IMR-90 (cell line): ENCODE measurements around the gene ACYP2. TPM values are rescaled to one million over a fixed set of nuclear protein-coding genes. Genes with fewer than 3 reads are reported as not detected.

ENCODE experiments used
- ATAC-seq: fragments of 200-7000 bp; cut with Tn5 transposase; 2 replicates; pipeline ENCODE4 v1.9.1; 2020; ENCODE audit warnings: low read depth, mild to moderate bottlenecking, moderate library complexity
- BruUV-seq: library from RNA; stranded (reverse); fragments of 400-500 nt; replicated peaks from 2 replicates; lab custom pipeline; 2021; lab: Mats Ljungman, UMichigan
- CTCF ChIA-PET: fragments of 300-600 bp; formaldehyde crosslinking; extraction: SDS; loops from one replicate; lab custom pipeline; 2021; ENCODE audit warnings: antibody characterized with exemption; lab: Yijun Ruan, JAX
- POLR2A ChIA-PET: fragments of 300-600 bp; sonication (Branson Sonifier 250); formaldehyde crosslinking; loops from one replicate; lab custom pipeline; 2022; ENCODE audit warnings: antibody characterized with exemption; ENCODE audit not compliant: unreplicated experiment; lab: Charles Lee
- DNase-seq: peaks from one replicate; pipeline ENCODE4 v3.0.0; 2013
- H2AFZ ChIP-seq: replicated peaks from 2 replicates; pipeline ENCODE3; 2013; ENCODE audit warnings: low read length, mild to moderate bottlenecking; ENCODE audit not compliant: poor library complexity
- H2AK5ac ChIP-seq: 2 replicates; pipeline ENCODE4 v1.6.1; 2013; ENCODE audit warnings: low read depth, low read length, inconsistent platforms
- H2AK9ac ChIP-seq: replicated peaks from 2 replicates; pipeline ENCODE3; 2013; ENCODE audit warnings: mild to moderate bottlenecking, low read depth, low read length, moderate library complexity; ENCODE audit not compliant: poor library complexity
- H2BK120ac ChIP-seq: 2 replicates; pipeline ENCODE4 v1.6.1; 2013; ENCODE audit warnings: low read depth, low read length, inconsistent platforms
- H2BK15ac ChIP-seq: 3 replicates; pipeline ENCODE4 v1.6.1; 2013; ENCODE audit warnings: low read depth, low read length, inconsistent platforms
- H2BK20ac ChIP-seq: 2 replicates; pipeline ENCODE4 v1.6.1; 2013; ENCODE audit warnings: low read depth, mild to moderate bottlenecking, inconsistent platforms, low read length, moderate library complexity
- H2BK5ac ChIP-seq: 2 replicates; pipeline ENCODE4 v1.6.1; 2013; ENCODE audit warnings: mild to moderate bottlenecking, low read depth, low read length, inconsistent platforms; ENCODE audit not compliant: poor library complexity, severe bottlenecking
- H3K14ac ChIP-seq: replicated peaks from 2 replicates; pipeline ENCODE4 v1.6.1; 2013; ENCODE audit warnings: low read depth, low read length, inconsistent platforms
- H3K18ac ChIP-seq: 2 replicates; pipeline ENCODE4 v1.6.1; 2013; ENCODE audit warnings: low read depth, low read length, control low read depth
- H3K23ac ChIP-seq: 2 replicates; pipeline ENCODE4 v1.6.1; 2013; ENCODE audit warnings: low read depth, low read length, inconsistent platforms
- H3K27ac ChIP-seq: 2 replicates; pipeline ENCODE4 v1.5.1; 2013; ENCODE audit warnings: mild to moderate bottlenecking, control low read depth, low read length; ENCODE audit not compliant: insufficient read depth
- H3K27me3 ChIP-seq: 2 replicates; pipeline ENCODE4 v1.6.1; 2013; ENCODE audit warnings: low read length; ENCODE audit not compliant: control insufficient read depth, insufficient read depth
- H3K36me3 ChIP-seq: 2 replicates; pipeline ENCODE4 v1.6.1; 2013; ENCODE audit warnings: low read length, mixed read lengths; ENCODE audit not compliant: control insufficient read depth, insufficient read depth
- H3K4ac ChIP-seq: 2 replicates; pipeline ENCODE4 v1.6.1; 2013; ENCODE audit warnings: low read depth, low read length, inconsistent platforms
- H3K4me1 ChIP-seq: 2 replicates; pipeline ENCODE4 v1.6.1; 2013; ENCODE audit warnings: low read length, mixed read lengths; ENCODE audit not compliant: control insufficient read depth, insufficient read depth
- H3K4me2 ChIP-seq: 2 replicates; pipeline ENCODE4 v1.6.1; 2013; ENCODE audit warnings: low read depth, mild to moderate bottlenecking, control low read depth, low read length, moderate library complexity
- H3K4me3 ChIP-seq: 2 replicates; pipeline ENCODE4 v1.5.1; 2013; ENCODE audit warnings: low read depth, mild to moderate bottlenecking, control low read depth, low read length, moderate library complexity; ENCODE audit not compliant: insufficient read depth
- H3K56ac ChIP-seq: 2 replicates; pipeline ENCODE4 v1.6.1; 2013; ENCODE audit warnings: low read length, inconsistent platforms; ENCODE audit not compliant: insufficient read depth; ENCODE audit errors: extremely low read depth
- H3K79me1 ChIP-seq, 2 experiments: 2 replicates each; pipeline ENCODE4 v1.6.1; 2013; ENCODE audit warnings: low read length in 2 of 2, inconsistent platforms in 1 of 2, low read depth in 1 of 2
- H3K9ac ChIP-seq: 2 replicates; pipeline ENCODE4 v1.6.1; 2013; ENCODE audit warnings: low read depth, low read length, control low read depth
- H3K9me1 ChIP-seq: 2 replicates; pipeline ENCODE4 v1.6.1; 2013; ENCODE audit warnings: low read length, inconsistent platforms; ENCODE audit not compliant: insufficient read depth
- H3K9me3 ChIP-seq: 2 replicates; pipeline ENCODE4 v1.6.1; 2013; ENCODE audit warnings: low read length; ENCODE audit not compliant: control insufficient read depth, insufficient read depth
- H4K20me1 ChIP-seq: 2 replicates; pipeline ENCODE4 v1.6.1; 2013; ENCODE audit warnings: low read length, inconsistent platforms; ENCODE audit not compliant: insufficient read depth
- H4K5ac ChIP-seq: 2 replicates; pipeline ENCODE4 v1.6.1; 2013; ENCODE audit warnings: mild to moderate bottlenecking, low read depth, low read length, control low read depth
- H4K8ac ChIP-seq, 2 experiments: 2 replicates each; pipeline ENCODE4 v1.6.1; 2013; ENCODE audit warnings: low read depth in 2 of 2, low read length in 2 of 2, control low read depth in 1 of 2, inconsistent platforms in 1 of 2
- H4K91ac ChIP-seq: 2 replicates; pipeline ENCODE4 v1.6.1; 2013; ENCODE audit warnings: low read depth, low read length, inconsistent platforms; ENCODE audit not compliant: insufficient read depth
- BHLHE40 ChIP-seq: fragments of 150-350 bp; IDR thresholded peaks from 2 replicates; pipeline ENCODE4 v1.6.1; 2016; ENCODE audit warnings: mild to moderate bottlenecking, low read depth, low read length
- CEBPB ChIP-seq: IDR thresholded peaks from 2 replicates; pipeline ENCODE4 v1.6.1; 2012; ENCODE audit warnings: low read depth, low read length, improper control_type of control experiment
- CHD1 ChIP-seq: IDR thresholded peaks from 2 replicates; pipeline ENCODE4 v1.6.1; 2012; ENCODE audit warnings: low read depth, low read length, improper control_type of control experiment
- MAFK ChIP-seq: IDR thresholded peaks from 2 replicates; pipeline ENCODE4 v1.6.1; 2012; ENCODE audit warnings: low read depth, low read length, improper control_type of control experiment
- MAZ ChIP-seq: IDR thresholded peaks from 2 replicates; pipeline ENCODE4 v1.6.1; 2012; ENCODE audit warnings: low read depth, mild to moderate bottlenecking, low read length, improper control_type of control experiment, moderate library complexity, borderline replicate concordance
- MXI1 ChIP-seq: IDR thresholded peaks from 2 replicates; pipeline ENCODE4 v1.6.1; 2012; ENCODE audit warnings: low read depth, mild to moderate bottlenecking, low read length, moderate library complexity, borderline replicate concordance
- NFE2L2 ChIP-seq: fragments of 150-350 bp; IDR thresholded peaks from 2 replicates; pipeline ENCODE4 v1.6.1; 2016; ENCODE audit warnings: low read depth, mild to moderate bottlenecking, low read length
- POLR2A ChIP-seq: IDR thresholded peaks from 2 replicates; pipeline ENCODE4 v1.6.1; 2012; ENCODE audit warnings: mild to moderate bottlenecking, low read depth, low read length
- RCOR1 ChIP-seq: IDR thresholded peaks from 2 replicates; pipeline ENCODE4 v1.6.1; 2012; ENCODE audit warnings: mild to moderate bottlenecking, low read length, improper control_type of control experiment; ENCODE audit not compliant: insufficient replicate concordance
- RFX5 ChIP-seq: IDR thresholded peaks from 2 replicates; pipeline ENCODE4 v1.8.0; 2012; ENCODE audit warnings: low read depth, mild to moderate bottlenecking, low read length, moderate library complexity
- WGBS, 2 experiments: methylation state at CpG; one replicate each; pipeline versions ENCODE4 v1.1.5 to v1.1.7; 2013; ENCODE audit warnings: missing lambda C conversion rate in 2 of 2; ENCODE audit not compliant: insufficient read length in 1 of 2; ENCODE audit errors: extremely low coverage in 2 of 2; 5-methylcytosine and 5-hydroxymethylcytosine counted together
- dilution Hi-C: fragments of 300-500 bp; cut with HindIII; formaldehyde crosslinking; loops from one replicate; pipeline ENCODE4 v1.14.3; 2018; ENCODE audit warnings: low sequenced_read_pairs; ENCODE audit not compliant: unreplicated experiment
- in situ Hi-C: fragments of 300-500 bp; cut with MboI; formaldehyde crosslinking; loops from 3 replicates; pipeline ENCODE4 v1.14.3; 2019; ENCODE audit warnings: low sequenced_read_pairs, inconsistent platforms, mixed read lengths
- intact Hi-C: fragments of 100-400 bp; cut with micrococcal nuclease; formaldehyde crosslinking; loops from 2 replicates; pipeline ENCODE4 v1.10.0; 2022
- polyA plus RNA-seq, 3 experiments: library from polyadenylated mRNA; depleted of rRNA; stranded (reverse); fragments of >200 nt; gene quantifications; 2 replicates each; pipeline ENCODE4 v1.2.3, GENCODE V29; 2012; ENCODE audit warnings: low replicate concordance in 1 of 3
- total RNA-seq: library from RNA; depleted of rRNA; stranded (reverse); fragments of >200 nt; gene quantifications from 2 replicates; pipeline ENCODE4 v1.2.3, GENCODE V29; 2012
- TF ChIP-seq, protein P1 (sequence below): conservative IDR thresholded peaks from 2 replicates; pipeline ENCODE4 v1.5.1; 2012; ENCODE audit warnings: mild to moderate bottlenecking, low read depth, low read length, improper control_type of control experiment
- TF ChIP-seq, protein P2 (sequence below): fragments of 150-350 bp; IDR thresholded peaks from 2 replicates; pipeline ENCODE4 v1.6.1; 2017; ENCODE audit warnings: mild to moderate bottlenecking, antibody characterized with exemption, low read length, low read depth

The ACYP2 gene
- total and polyA plus RNA-seq, 2 of the 4 experiments (the other 2 are of a cell fraction) = 3.9 to 7.4 TPM

DNA sequence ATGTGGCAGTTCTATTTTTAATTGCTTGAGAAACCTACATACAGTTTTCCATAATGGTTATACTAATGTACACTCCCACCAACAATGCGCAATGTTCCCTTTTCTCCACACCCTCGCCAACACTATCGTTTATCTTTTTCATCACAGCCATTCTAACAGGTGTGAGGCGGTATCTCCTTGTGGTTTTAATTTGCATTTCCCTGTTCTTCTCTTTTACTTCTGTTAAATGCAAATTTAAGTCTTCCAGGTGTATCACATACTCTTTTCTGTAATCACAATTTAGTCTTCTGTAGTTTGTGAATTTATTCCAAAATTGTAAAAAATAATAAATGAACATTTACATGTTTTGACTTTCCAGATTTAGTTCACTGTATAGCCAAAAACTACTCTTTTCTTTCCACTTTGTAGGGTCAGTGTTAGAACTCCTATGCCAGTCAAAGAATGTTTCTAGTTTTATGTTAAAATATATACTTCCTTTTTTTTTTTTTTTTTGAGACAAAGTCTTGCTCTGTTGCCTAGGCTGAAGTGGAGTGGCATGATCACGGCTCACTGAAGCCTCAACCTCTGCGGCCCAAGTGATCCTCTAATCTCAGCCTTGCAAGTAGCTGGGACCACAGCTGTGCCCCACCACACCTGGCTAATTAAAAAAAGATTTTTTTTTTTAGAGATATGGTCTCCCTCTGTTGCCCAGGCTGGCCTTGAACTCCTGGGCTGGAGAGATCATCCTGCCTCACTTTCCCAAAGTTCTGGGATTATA is 15.4 kb upstream of the ACYP2 start:
- Histone ChIP-seq H4K5ac (no peak overlapping the region), H3K9ac (no peak overlapping the region), H2AFZ (no peak overlapping the region), H3K9me1 (no peaks in the 10 kb centered on the region), H4K91ac (no peak overlapping the region), H2AK5ac (no peak overlapping the region), H3K23ac (no peak overlapping the region), H3K36me3 (no peaks in the 10 kb centered on the region), H4K8ac (no peak overlapping the region), H2BK5ac (no peak overlapping the region), H2BK120ac (no peak overlapping the region), H3K27me3 (no peaks in the 10 kb centered on the region), H3K56ac (no peak overlapping the region), H2BK20ac (no peak overlapping the region), H3K14ac (no peak overlapping the region), H3K4me3 (no peak overlapping the region), H3K27ac (no peak overlapping the region), H3K18ac (no peak overlapping the region), H3K4ac (no peak overlapping the region), H3K4me1 (peaks cover 3% of the 10 kb centered on the region), H3K4me2 (no peak overlapping the region), H3K79me1 (no peaks in the 10 kb centered on the region), H2AK9ac (no peak overlapping the region), H2BK15ac (no peak overlapping the region), H3K9me3 (no peaks in the 10 kb centered on the region), H4K20me1 (no peaks in the 10 kb centered on the region)
- no TSS peak for BruUV-seq
- 85% methylated on average over 3 of the region's 6 CpGs; no CpG with 5 or more reads in 1 of the 2 experiments for WGBS, 2 experiments
- in situ Hi-C loops (loop anchor here (5.0 kb wide), 1 partner anchor 737 kb away; no protein-coding TSS in a partner anchor), intact Hi-C loops (loop anchor here (10.0 kb wide), 1 partner anchor 235 kb away; a partner anchor contains a TSS), dilution Hi-C loops (no loop called here)
- ChIA-PET CTCF (no interaction called here), POLR2A (no interaction called here)
- TF ChIP-seq BHLHE40 = no peak
- TF ChIP-seq NFE2L2 = no peak
- no peak for TF ChIP-seq MXI1
- no peak for TF ChIP-seq CEBPB
- TF ChIP-seq RFX5 = no peak
- TF ChIP-seq RCOR1 = no peak
- no peak for TF ChIP-seq CHD1
- TF ChIP-seq, protein P1, sequence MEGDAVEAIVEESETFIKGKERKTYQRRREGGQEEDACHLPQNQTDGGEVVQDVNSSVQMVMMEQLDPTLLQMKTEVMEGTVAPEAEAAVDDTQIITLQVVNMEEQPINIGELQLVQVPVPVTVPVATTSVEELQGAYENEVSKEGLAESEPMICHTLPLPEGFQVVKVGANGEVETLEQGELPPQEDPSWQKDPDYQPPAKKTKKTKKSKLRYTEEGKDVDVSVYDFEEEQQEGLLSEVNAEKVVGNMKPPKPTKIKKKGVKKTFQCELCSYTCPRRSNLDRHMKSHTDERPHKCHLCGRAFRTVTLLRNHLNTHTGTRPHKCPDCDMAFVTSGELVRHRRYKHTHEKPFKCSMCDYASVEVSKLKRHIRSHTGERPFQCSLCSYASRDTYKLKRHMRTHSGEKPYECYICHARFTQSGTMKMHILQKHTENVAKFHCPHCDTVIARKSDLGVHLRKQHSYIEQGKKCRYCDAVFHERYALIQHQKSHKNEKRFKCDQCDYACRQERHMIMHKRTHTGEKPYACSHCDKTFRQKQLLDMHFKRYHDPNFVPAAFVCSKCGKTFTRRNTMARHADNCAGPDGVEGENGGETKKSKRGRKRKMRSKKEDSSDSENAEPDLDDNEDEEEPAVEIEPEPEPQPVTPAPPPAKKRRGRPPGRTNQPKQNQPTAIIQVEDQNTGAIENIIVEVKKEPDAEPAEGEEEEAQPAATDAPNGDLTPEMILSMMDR = no peak
- TF ChIP-seq, protein P2, sequence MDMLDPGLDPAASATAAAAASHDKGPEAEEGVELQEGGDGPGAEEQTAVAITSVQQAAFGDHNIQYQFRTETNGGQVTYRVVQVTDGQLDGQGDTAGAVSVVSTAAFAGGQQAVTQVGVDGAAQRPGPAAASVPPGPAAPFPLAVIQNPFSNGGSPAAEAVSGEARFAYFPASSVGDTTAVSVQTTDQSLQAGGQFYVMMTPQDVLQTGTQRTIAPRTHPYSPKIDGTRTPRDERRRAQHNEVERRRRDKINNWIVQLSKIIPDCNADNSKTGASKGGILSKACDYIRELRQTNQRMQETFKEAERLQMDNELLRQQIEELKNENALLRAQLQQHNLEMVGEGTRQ = no peak
- TF ChIP-seq MAFK = no peak
- TF ChIP-seq MAZ = no peak
- no peak for TF ChIP-seq POLR2A
- ATAC-seq (no peak), DNase-seq (no peak)
